KG1 (cell line): Measurements from ENCODE around the gene GMDS.

Experiments used
- DNase-seq: peaks from one replicate; lab custom pipeline; 2025; lab: John Stamatoyannopoulos, UW

GMDS gene

DNA sequence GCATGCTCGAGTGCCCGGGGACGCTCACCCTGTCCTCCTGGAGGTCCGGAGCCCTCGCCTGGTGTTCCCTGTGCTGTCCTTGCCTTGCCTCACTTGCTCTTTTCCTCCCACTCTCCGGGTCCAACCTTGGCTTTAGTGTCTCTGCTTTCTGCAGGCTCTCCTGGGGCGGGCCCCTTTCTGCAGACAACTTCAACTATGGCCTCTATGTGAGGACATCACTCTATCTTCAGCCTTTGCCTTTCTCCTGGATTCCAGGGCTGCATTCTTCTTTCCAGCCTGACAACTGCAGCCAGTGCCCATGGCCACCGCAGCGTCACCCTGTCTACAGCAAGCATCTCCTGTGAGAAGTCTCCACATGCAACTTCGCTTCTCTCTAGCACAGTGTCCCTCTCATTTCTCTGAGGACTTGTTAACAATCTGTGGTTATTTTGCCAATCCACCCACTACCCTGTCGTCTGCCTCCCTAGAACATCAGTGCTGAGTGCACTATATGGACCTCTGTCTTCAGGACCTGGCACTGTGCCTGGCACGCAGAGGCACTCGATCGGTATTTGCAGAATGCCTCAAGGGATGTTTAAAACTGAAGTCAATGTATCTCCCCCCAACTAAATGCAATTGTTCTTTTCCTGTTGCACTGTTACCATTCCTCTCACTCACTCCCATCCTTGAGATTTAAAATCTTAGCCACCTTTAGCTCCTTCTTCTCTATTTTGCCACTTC is 599.8 kb downstream of the GMDS start:
- no peak for DNase-seq

GRCh38 chr6:1644516-1645060 is 600.8 kb downstream of the GMDS start:
- DNase-seq = no peak

GRCh38 chr6:1643830-1644445 is 601.5 kb downstream of the GMDS start:
- no peak for DNase-seq

GRCh38 chr6:1643111-1643510 is 602.3 kb downstream of the GMDS start:
- DNase-seq = no peak

DNA sequence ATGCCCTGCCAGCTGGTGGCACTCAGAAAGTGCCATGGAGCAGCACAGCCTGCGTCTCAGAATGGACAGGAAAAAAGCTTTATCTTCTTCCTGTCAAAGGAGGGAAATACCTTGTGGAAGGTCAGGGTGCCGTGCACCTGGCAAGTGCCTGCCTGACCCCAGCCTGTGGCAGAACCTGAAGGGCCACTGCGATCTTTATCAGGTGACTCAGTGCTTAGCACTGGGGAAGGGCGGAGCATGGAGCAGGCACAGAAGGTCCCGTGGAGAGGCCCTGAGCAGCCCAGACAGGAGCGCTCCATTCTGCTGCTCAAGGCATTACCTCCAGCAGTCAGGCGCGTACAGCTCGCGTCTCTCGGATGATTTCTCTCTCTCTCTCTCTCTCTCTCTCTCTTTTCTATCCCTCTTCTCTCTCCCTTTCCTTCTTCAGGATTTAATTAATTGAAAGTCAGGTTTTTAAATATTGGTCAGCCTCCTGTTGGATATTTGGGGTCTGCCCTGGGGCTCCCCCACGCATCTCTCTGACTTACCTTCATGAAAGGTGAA is 604.0 kb downstream of the GMDS start:
- DNase-seq = no peak

- DNase-seq = no peak
Measured at GRCh38 chr6:1640476-1640875, 604.9 kb downstream of the GMDS start.

DNA sequence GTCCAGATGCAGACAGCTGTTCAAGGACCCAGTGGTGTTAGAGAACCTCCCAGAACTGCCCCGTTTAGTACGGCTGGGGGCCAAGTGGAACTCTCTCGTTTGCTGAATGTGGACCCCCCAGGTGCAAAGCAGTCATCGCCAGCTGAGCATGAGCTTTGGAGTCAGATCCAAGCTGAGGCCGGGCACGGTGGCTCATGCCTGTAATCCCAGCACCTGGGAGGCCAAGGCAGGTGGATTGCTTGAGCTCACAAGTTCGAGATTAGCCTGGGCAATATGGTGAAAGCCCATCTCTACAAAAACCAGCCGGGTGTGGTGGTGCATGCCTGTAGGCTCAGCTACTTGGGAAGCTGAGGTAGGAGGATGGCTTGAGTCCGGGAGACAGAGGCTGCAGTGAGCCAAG is 606.0 kb downstream of the GMDS start:
- no peak for DNase-seq

GRCh38 chr6:1636971-1637871 is 608.2 kb downstream of the GMDS start:
- DNase-seq = no peak

DNA sequence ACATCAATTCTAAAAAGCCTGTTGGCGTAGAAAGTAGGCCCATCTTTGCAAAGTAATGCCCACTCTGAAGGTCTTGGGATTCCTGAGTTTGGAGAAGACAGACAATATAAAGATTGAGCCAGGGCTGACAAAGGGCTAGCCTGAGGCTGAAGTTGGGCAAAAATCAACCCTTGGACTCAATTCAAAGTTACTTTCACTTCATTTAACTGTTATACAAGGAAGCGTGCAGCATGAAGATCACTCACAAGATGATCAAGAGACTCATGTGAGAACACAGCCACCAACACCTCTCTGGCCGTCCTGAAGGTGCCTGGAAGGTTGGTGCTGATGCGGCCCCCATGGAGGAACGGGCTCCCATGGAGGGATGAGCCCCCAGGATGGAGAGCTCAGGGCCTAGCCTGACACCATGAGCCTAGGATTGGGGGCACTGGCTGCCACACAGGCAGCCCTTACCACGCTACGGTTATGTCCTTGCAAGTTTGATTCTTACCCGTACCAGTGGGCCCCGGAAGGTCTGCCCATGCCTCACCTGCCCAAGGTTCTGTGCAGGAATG is 609.1 kb downstream of the GMDS start:
- DNase-seq = no peak

DNA sequence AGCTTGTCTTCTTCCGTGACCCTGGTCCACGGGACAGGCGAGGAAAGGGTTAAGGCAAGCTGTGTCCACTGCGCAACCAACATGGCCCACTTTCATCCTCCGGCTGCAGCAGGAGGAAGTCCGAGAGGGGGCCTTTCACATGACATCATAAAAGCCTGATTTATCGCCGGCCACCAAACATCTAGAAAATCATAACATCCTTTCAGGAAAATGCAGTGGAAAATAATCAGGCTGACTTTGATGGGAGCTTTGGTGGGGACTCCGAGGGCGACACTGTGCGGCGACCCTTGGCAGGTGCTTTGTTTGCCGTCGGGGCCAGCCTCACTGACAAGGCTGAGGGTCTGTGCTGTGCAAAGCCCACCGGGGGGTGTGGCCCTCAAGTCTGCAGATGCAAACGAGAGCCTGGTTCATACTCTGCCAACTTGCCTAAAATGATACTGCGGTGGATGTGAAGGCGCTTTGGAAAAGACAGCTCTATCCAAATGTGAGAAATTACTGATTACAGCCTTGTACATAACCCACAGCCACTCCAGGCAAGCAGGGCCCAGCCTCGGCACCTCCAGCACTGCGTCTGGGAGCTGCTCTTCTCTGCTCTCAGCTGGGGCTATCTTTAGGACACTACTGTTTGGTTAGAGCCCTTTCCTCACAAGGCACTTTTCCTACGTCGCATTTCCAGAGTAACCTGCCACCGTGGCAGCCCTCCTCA is 609.9 kb downstream of the GMDS start:
- DNase-seq = no peak

DNA sequence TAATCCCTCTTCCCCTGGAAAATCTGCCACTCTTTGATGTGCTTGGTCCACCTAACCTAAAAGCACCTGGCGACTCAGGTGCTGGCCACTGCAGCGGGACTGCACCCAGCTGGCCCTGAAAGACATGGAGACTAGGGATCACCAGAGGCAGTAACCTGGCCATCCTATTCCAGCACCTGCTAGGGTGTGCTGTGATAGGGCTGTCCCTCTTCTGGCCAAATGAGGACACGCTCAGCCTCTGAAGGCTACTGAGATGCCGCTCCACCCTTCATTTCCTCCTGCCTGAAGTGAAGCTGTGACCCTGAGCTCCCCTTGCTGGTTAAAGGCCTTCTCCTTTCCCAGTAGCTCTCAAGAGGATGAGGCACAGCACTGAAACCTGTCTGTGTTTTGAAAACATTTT is 611.3 kb downstream of the GMDS start:
- no peak for DNase-seq

GRCh38 chr6:1633366-1634021 is 611.9 kb downstream of the GMDS start:
- no peak for DNase-seq

GRCh38 chr6:1631251-1631650 is 614.2 kb downstream of the GMDS start:
- no peak for DNase-seq

DNA sequence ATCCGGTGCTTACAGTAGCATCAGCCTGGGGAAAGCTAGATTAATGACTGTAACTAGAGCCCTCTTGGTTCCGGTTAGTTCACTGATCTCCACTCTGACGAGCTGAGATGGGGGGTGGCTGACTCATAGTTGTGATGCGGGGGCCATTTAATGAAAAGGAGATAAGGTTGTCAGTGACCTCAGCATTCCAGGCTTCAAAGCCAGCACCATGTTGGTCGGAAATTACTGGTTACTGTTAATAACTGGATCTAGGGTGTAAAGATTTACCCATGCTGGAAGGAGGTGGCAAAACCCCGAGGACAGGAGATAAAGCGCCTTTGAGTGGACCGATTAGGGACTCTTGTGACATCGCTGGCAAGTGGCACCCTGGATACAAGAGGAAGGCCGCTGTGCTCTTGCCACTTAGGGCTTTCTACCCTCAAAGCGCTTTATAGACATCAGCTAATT is 614.6 kb downstream of the GMDS start:
- DNase-seq = no peak

- DNase-seq = no peak
Measured at GRCh38 chr6:1630212-1630770, 615.1 kb downstream of the GMDS start.

DNA sequence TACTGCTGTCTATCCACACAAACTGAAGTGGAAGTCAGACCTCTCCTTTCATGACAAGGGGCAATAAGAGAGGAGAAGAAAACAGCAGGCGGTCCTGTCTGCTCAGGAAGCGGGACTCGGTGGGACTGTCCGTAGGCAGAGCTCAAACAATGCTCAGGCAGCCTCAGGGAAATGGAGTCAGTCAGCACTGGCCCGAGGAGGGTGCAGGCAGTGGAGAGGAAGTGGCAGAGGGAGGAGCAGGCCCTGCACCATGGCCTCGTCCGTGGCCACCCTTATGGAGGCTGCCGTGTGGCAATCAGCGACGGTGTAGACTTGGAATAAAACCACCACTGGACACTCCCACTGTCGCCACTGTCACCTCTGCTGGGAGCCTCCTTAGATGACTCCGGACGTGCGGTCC is 616.1 kb downstream of the GMDS start:
- DNase-seq = no peak

GRCh38 chr6:1627827-1628560 is 617.4 kb downstream of the GMDS start:
- no peak for DNase-seq

GRCh38 chr6:1626481-1626880 is 618.9 kb downstream of the GMDS start:
- no peak for DNase-seq

DNA sequence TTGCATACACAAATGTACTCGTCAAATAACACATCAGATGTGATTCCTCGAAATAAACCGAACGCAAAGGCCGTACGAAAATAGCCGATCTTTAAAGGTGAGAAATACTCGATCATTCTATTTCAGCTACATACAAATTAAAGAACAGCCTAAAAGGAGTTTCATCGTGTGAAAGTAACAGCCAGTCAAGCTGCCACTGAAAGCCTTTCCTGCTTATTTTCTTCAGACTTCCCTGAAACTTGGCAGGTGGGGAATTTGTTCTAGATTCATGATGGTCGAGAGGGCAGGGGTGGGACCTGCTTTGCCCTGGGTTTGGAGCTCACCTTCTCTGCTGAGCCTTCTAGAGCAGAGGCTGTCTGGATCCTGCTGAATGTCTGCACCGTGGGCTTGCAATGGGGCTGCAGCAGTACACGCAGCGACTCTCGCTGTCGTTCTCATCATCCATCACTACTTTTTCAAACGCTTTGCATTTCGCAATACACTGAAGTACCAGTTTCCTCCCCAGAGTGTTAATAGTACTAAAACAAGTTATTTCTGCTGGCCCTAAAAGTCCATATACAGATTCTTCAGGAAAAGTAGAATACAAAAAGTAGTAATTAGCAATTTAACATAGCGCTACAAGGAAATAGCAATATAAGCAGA is 619.5 kb downstream of the GMDS start:
- no peak for DNase-seq
